ENCODE data around the gene CRMP1. TPM values are rescaled to one million over a fixed set of nuclear protein-coding genes. Genes with fewer than 3 reads are reported as not detected.

Gene CRMP1
- total and polyA plus RNA-seq, 8 donors = 5.2 to 76.2 (median 64.0) TPM

- H3K27me3 ChIP-seq = no peaks in the 10 kb centered on the region
- TF ChIP-seq CTCF (IDR thresholded peaks at IDR 0.05) = no peak
- ATAC-seq = no peak
Measured at GRCh38 chr4:5784960-5785611, 107.8 kb downstream of the CRMP1 start.

GRCh38 chr4:5784021-5784420 lies 108.9 kb downstream of the CRMP1 start:
- Histone ChIP-seq H3K4me1 (no peaks in the 10 kb centered on the region), H3K27ac (no peak overlapping the region), H3K36me3 (peaks cover 0 to 11% of the 10 kb centered on the region in 2 donors), H3K27me3 (no peaks in the 10 kb centered on the region), H3K4me3 (no peak overlapping the region), H3K9me3 (no peaks in the 10 kb centered on the region)
- DNase-seq = no peak
- intact Hi-C loops (cut with DNase I) = no loop called here
- no peak for TF ChIP-seq CTCF (IDR thresholded peaks at IDR 0.05)
- ATAC-seq = no peak

More at GRCh38 chr4:5784960-5785611, 107.8 kb downstream of the CRMP1 start:
- Histone ChIP-seq H3K4me1 (no peaks in the 10 kb centered on the region), H3K36me3 (peaks cover 0 to 11% of the 10 kb centered on the region in 2 donors), H3K27ac (no peak overlapping the region), H3K9me3 (no peaks in the 10 kb centered on the region), H3K4me3 (no peak overlapping the region)
- DNase-seq = no peak
- intact Hi-C loops (cut with DNase I) = no loop called here

DNA sequence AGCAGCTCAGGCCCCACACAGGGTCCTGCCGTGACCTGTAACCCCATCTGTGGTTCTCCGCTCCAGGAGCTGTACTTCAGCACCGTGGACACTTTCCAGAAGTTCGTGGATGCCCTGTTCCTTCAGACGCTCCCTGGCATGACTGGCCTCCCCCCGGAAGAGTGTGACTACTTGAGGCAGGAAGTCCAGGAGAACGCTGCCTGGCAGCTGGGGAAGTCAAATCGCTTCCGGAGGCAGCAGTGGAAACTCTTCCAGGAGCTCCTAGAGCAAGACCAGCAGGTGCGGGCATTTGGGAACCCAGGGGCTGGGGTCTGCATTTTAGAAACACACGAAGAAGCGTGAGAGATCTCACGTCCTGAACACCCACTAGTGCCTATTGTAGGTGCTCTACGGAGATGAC lies 109.4 kb downstream of the CRMP1 start:
- intact Hi-C loops (cut with DNase I) = no loop called here

GRCh38 chr4:5782829-5783476 lies 109.9 kb downstream of the CRMP1 start:
- Histone ChIP-seq H3K27ac (no peak overlapping the region), H3K4me1 (no peaks in the 10 kb centered on the region), H3K9me3 (no peaks in the 10 kb centered on the region), H3K36me3 (peaks cover 0 to 11% of the 10 kb centered on the region in 2 donors), H3K27me3 (no peaks in the 10 kb centered on the region), H3K4me3 (no peak overlapping the region)
- TF ChIP-seq CTCF (IDR thresholded peaks at IDR 0.05) = no peak
- intact Hi-C loops (cut with DNase I) = no loop called here
- ATAC-seq (no peak), DNase-seq (no peak)

More for the DNA sequence above, 109.4 kb downstream of the CRMP1 start:
- Histone ChIP-seq H3K27me3 (no peaks in the 10 kb centered on the region), H3K36me3 (peaks cover 0 to 11% of the 10 kb centered on the region in 2 donors), H3K4me1 (no peaks in the 10 kb centered on the region), H3K27ac (no peak overlapping the region), H3K9me3 (no peaks in the 10 kb centered on the region), H3K4me3 (no peak overlapping the region)
- no peak for ATAC-seq
- no peak for DNase-seq
- no peak for TF ChIP-seq CTCF (IDR thresholded peaks at IDR 0.05)

GRCh38 chr4:5781691-5782090 lies 111.2 kb downstream of the CRMP1 start:
- intact Hi-C loops (cut with DNase I) = no loop called here
- DNase-seq = no peak
- no peak overlapping the region for H3K4me3 ChIP-seq
- TF ChIP-seq CTCF (IDR thresholded peaks at IDR 0.05) = no peak
- no peaks in the 10 kb centered on the region for H3K4me1 ChIP-seq
- peaks cover 0 to 10% of the 10 kb centered on the region in 2 donors for H3K36me3 ChIP-seq
- ATAC-seq = no peak
- no peak overlapping the region for H3K27ac ChIP-seq
- no peaks in the 10 kb centered on the region for H3K27me3 ChIP-seq
- H3K9me3 ChIP-seq = peaks cover 0 to 10% of the 10 kb centered on the region in 2 donors

All from left lung (tissue), 10 donors.